Stimulated activated CD8-positive, alpha-beta memory T cell treated with anti-CD3 and anti-CD28 coated beads, Interleukin-2, amount 100 ng/mL, for 48 hours (primary cell): ENCODE measurements around the gene ANKRD55.
"Not testable (repeated sequence)": the region's sequence is repeated elsewhere in the genome, so short reads cannot be mapped to it uniquely, and the experiment has no call there.

Source experiments
- DNase-seq, 2 donors: peaks; one replicate each; pipeline ENCODE4 v3.0.0-alpha.2; 2020; ENCODE audit warnings: low read depth in 2 of 2

The ANKRD55 gene

GRCh38 chr5:56233230-56233629 lies at the start of gene ANKRD55:
Gene ANKRD55 (minus strand): TSS chr5:56233330. CDS start chr5:56232913, 417 bp downstream.
- no peak for DNase-seq

- DNase-seq, result no peak
These were observed 49.1 kb upstream of the ANKRD55 start for GRCh38 chr5:56282216-56282615.

GRCh38 chr5:56281489-56282165 lies 48.5 kb upstream of the ANKRD55 start:
- no peak for DNase-seq

- DNase-seq, result no peak
These were observed 46.8 kb upstream of the ANKRD55 start for GRCh38 chr5:56279979-56280378.

- no peak for DNase-seq
These were observed 46.2 kb upstream of the ANKRD55 start for GRCh38 chr5:56279291-56279690.

- no peak for DNase-seq
These were observed 45.2 kb upstream of the ANKRD55 start for GRCh38 chr5:56278335-56278753.

GRCh38 chr5:56277573-56277972 lies 44.4 kb upstream of the ANKRD55 start:
- no peak for DNase-seq

- DNase-seq, result no peak
These were observed 40.3 kb upstream of the ANKRD55 start for GRCh38 chr5:56273376-56273955.

- DNase-seq, result no peak
These were observed 39.6 kb upstream of the ANKRD55 start for GRCh38 chr5:56272765-56273164.

- peak; percentile 58 to 65 for DNase-seq
These were observed 37.6 kb upstream of the ANKRD55 start for GRCh38 chr5:56270568-56271392.

- DNase-seq, result no peak
These were observed 36.9 kb upstream of the ANKRD55 start for GRCh38 chr5:56270058-56270457.

- no peak for DNase-seq
These were observed 36.2 kb upstream of the ANKRD55 start for GRCh38 chr5:56269216-56269927.

GRCh38 chr5:56268707-56269106 lies 35.6 kb upstream of the ANKRD55 start:
- DNase-seq, result not testable (repeated sequence)

- no peak for DNase-seq
These were observed 34.7 kb upstream of the ANKRD55 start for GRCh38 chr5:56267856-56268255.

- peak in 1 of 2 donors; percentile 9 for DNase-seq
These were observed 31.4 kb upstream of the ANKRD55 start for GRCh38 chr5:56264417-56265025.

GRCh38 chr5:56262279-56262678 lies 29.1 kb upstream of the ANKRD55 start:
- no peak for DNase-seq

- DNase-seq, result no peak
These were observed 25.9 kb upstream of the ANKRD55 start for GRCh38 chr5:56259002-56259511.

- DNase-seq, result not testable (repeated sequence)
These were observed 24.8 kb upstream of the ANKRD55 start for GRCh38 chr5:56257763-56258529.

- no peak for DNase-seq
These were observed 23.9 kb upstream of the ANKRD55 start for GRCh38 chr5:56257010-56257409.

- DNase-seq, result no peak
These were observed 22.4 kb upstream of the ANKRD55 start for GRCh38 chr5:56255502-56255901.

GRCh38 chr5:56253924-56254323 lies 20.8 kb upstream of the ANKRD55 start:
- no peak for DNase-seq
